Measurements from ENCODE around the gene GTF2B.

DNA sequence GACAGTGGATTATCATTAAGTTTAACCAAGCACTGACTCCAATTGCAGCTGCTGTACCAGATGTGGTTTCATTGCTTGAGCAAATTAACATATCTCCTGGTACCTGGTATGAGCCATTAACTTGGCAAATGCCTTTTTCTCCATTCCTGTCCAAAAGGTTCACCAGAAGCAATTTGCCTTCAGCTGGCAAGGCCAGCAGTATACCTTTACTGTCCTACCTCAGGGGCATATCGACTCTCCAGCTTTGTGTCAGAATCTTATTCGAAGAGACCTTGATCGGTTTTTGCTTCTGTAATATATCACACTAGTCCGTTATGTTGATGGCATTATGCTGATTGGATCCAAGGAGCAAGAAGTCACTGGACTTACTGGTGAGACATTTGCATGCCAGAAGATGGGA lies 9.5 kb upstream of the GTF2B start:
- TF ChIP-seq, protein P1, sequence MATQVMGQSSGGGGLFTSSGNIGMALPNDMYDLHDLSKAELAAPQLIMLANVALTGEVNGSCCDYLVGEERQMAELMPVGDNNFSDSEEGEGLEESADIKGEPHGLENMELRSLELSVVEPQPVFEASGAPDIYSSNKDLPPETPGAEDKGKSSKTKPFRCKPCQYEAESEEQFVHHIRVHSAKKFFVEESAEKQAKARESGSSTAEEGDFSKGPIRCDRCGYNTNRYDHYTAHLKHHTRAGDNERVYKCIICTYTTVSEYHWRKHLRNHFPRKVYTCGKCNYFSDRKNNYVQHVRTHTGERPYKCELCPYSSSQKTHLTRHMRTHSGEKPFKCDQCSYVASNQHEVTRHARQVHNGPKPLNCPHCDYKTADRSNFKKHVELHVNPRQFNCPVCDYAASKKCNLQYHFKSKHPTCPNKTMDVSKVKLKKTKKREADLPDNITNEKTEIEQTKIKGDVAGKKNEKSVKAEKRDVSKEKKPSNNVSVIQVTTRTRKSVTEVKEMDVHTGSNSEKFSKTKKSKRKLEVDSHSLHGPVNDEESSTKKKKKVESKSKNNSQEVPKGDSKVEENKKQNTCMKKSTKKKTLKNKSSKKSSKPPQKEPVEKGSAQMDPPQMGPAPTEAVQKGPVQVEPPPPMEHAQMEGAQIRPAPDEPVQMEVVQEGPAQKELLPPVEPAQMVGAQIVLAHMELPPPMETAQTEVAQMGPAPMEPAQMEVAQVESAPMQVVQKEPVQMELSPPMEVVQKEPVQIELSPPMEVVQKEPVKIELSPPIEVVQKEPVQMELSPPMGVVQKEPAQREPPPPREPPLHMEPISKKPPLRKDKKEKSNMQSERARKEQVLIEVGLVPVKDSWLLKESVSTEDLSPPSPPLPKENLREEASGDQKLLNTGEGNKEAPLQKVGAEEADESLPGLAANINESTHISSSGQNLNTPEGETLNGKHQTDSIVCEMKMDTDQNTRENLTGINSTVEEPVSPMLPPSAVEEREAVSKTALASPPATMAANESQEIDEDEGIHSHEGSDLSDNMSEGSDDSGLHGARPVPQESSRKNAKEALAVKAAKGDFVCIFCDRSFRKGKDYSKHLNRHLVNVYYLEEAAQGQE (IDR thresholded peaks at IDR 0.05; ENCODE audit: insufficient read depth in 1 of 2, low read depth in 2 of 2, low read length in 2 of 2), result no peak
- no peak for TF ChIP-seq SIN3A (IDR thresholded peaks at IDR 0.05; ENCODE audit: borderline replicate concordance, insufficient read depth, low read length)
- no peak for TF ChIP-seq TAF1 (IDR thresholded peaks at IDR 0.05; ENCODE audit: borderline replicate concordance, insufficient read depth, low read length)
- TF ChIP-seq POLR2AphosphoS5 (IDR thresholded peaks at IDR 0.05; ENCODE audit: low read depth, low read length), result no peak
- no peak for TF ChIP-seq FOXP2 (optimal IDR thresholded peaks at IDR 0.05; ENCODE audit: borderline replicate concordance, extremely low read depth, extremely low read length, insufficient read depth)

Measured in PFSK-1 (cell line).